HFFc6 (cell line): ENCODE measurements around the gene PLCXD3. TPM values are rescaled to one million over a fixed set of nuclear protein-coding genes. Genes with fewer than 3 reads are reported as not detected.

Experiments
- DNase-seq: peaks from one replicate; pipeline ENCODE4 v3.0.0-alpha.2; 2018
- H3K27ac Mint-ChIP-seq: 2 replicates; pipeline ENCODE4 v1.8.0; 2020; ENCODE audit warnings: mild to moderate bottlenecking, mixed read lengths
- H3K27me3 Mint-ChIP-seq: 2 replicates; pipeline ENCODE4 v1.8.0; 2021; ENCODE audit warnings: mild to moderate bottlenecking, moderate library complexity, mixed read lengths; ENCODE audit not compliant: insufficient read depth
- H3K36me3 Mint-ChIP-seq: 2 replicates; pipeline ENCODE4 v1.8.0; 2021; ENCODE audit warnings: low read depth, mixed read lengths
- H3K4me1 Mint-ChIP-seq: 2 replicates; pipeline ENCODE4 v1.8.0; 2020; ENCODE audit warnings: low read depth, mixed read lengths
- H3K4me3 Mint-ChIP-seq: 2 replicates; pipeline ENCODE4 v1.8.0; 2020; ENCODE audit warnings: mild to moderate bottlenecking, moderate library complexity, mixed read lengths
- H3K9me3 Mint-ChIP-seq: 2 replicates; pipeline ENCODE4 v1.8.0; 2020; ENCODE audit warnings: mild to moderate bottlenecking, mixed read lengths
- total RNA-seq, 6 experiments: library from RNA; stranded (reverse); fragmentation: NEBNext Ultra II Directional; extraction: Animal tissue kit (Norgen Biotek cat#: 25700); gene quantifications; 2 replicates in 1 of 6; 3 replicates in 5 of 6; pipeline ENCODE4 v1.2.3, GENCODE V29; 2021
- TF ChIP-seq, protein P1 (sequence below): fragments of 200-600 bp; sonication (generic); IDR thresholded peaks from 2 replicates; pipeline ENCODE4 v1.5.0; 2021; ENCODE audit warnings: antibody characterized with exemption, mild to moderate bottlenecking

The PLCXD3 gene
- total RNA-seq, 6 experiments from 2014 or later: 0.03 to 0.05 TPM; not detected in 4

DNA sequence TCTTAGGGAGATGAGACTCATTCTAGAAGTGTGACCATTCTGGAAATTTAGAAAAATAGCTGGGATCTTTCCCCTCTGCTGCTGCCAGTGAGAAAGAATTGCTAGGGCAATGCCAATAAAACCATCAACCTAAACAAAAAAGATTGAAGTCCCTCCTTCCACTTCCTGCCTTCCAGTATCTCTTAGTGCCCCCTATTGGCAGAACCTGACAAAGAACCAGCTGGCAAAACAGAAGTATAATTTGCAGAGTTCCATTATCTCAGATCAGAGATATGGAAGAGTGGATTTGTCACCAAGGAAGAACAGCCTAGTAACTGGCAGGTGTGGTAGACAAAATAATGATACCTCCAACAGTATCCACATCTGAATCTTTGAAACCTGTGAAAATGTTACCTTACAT is 13.8 kb upstream of the PLCXD3 start:
- no peaks in the 10 kb centered on the region; the same call in 1 of the 2 replicates for H3K9me3 Mint-ChIP-seq
- DNase-seq: no peak
- peaks cover 52% of the 10 kb centered on the region for H3K4me1 Mint-ChIP-seq
- no peak overlapping the region for H3K27ac Mint-ChIP-seq
- H3K27me3 Mint-ChIP-seq: no peaks in the 10 kb centered on the region
- TF ChIP-seq, protein P1, sequence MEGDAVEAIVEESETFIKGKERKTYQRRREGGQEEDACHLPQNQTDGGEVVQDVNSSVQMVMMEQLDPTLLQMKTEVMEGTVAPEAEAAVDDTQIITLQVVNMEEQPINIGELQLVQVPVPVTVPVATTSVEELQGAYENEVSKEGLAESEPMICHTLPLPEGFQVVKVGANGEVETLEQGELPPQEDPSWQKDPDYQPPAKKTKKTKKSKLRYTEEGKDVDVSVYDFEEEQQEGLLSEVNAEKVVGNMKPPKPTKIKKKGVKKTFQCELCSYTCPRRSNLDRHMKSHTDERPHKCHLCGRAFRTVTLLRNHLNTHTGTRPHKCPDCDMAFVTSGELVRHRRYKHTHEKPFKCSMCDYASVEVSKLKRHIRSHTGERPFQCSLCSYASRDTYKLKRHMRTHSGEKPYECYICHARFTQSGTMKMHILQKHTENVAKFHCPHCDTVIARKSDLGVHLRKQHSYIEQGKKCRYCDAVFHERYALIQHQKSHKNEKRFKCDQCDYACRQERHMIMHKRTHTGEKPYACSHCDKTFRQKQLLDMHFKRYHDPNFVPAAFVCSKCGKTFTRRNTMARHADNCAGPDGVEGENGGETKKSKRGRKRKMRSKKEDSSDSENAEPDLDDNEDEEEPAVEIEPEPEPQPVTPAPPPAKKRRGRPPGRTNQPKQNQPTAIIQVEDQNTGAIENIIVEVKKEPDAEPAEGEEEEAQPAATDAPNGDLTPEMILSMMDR: peak; percentile 64
- peaks cover 4% of the 10 kb centered on the region; the same call in 1 of the 2 replicates for H3K36me3 Mint-ChIP-seq
- H3K4me3 Mint-ChIP-seq: no peak overlapping the region

DNA sequence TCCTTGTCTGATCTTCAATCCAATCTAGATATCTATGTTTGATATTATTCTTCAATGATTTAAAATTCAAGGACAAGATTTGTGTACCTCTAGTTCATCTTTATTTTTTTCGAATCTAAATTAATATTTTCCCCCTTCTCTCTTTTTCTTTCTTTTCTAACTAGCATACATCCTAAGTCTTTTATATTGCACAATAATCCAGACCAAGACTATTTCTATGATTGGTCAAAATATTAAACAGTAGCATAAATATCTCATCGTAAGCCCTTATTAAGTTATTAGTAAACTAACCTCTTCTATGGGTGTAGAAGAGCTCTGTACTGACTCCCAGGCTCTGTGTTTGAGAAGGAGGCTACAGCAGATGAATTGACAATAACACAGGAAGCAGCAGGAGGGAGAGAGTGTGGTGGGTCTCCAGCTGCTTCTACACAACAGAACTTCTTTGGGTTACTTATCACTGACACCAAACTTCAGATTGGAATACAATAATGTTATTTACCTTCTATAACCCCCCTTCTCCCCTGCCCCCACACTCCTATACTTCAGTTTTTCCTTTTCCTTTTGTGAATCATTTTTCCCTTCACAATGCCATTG is 11.9 kb upstream of the PLCXD3 start:
- Mint-ChIP-seq H3K27ac (no peak overlapping the region), H3K4me3 (no peak overlapping the region), H3K27me3 (no peaks in the 10 kb centered on the region), H3K36me3 (no peaks in the 10 kb centered on the region), H3K9me3 (no peaks in the 10 kb centered on the region), H3K4me1 (peaks cover 43% of the 10 kb centered on the region)
- TF ChIP-seq, protein P1: no peak
- no peak for DNase-seq

DNA sequence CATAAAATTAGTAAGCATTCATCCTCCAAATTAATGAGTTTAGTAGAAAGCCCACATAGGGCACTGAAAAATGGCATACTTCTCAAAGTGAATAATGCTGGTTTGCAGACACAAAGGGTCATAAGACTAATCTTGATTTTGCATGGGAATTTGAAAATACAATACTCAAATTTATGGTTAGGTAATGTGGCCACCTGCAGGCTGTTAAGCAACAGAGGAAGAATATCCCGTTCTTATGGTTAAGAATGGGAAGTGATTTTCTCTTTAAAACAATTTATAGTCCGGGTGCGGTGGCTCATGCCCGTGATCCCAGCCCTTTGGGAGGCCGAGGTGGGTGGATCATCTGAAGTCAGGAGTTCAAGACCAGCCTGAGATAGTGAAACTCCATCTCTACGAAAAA is 9.4 kb upstream of the PLCXD3 start:
- Mint-ChIP-seq H3K9me3 (no peaks in the 10 kb centered on the region), H3K27me3 (peaks cover 3% of the 10 kb centered on the region), H3K4me3 (no peak overlapping the region)

DNA sequence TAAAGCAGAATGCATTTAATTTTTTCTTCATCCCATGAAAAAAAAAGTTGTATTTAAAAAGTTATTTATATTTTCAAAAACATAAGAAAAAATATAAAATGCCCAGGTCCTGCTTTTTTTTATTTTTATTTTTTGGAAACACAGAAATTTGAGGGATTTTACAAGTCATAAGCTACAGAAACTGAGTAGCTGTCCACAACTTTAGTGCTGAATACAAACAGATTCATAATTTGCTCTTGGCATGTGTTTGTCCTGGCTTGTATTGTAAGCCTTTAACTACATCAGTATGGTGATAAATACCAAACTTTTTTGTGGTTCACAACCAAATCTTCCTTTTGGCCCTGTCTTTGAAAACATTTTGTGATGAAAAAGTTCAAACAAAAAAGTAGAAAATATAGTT is 7.5 kb upstream of the PLCXD3 start:
- Mint-ChIP-seq H3K4me1 (peaks cover 8% of the 10 kb centered on the region), H3K36me3 (no peaks in the 10 kb centered on the region), H3K4me3 (no peak overlapping the region), H3K27me3 (peaks cover 3% of the 10 kb centered on the region), H3K9me3 (no peaks in the 10 kb centered on the region), H3K27ac (no peak overlapping the region)
- TF ChIP-seq, protein P1: no peak
- no peak for DNase-seq

More for the DNA sequence above, 9.4 kb upstream of the PLCXD3 start:
- Mint-ChIP-seq H3K4me1 (peaks cover 27% of the 10 kb centered on the region), H3K36me3 (no peaks in the 10 kb centered on the region), H3K27ac (no peak overlapping the region)
- no peak for DNase-seq
- TF ChIP-seq, protein P1: peak; percentile 45; the same call in 1 of the 2 replicates

DNA sequence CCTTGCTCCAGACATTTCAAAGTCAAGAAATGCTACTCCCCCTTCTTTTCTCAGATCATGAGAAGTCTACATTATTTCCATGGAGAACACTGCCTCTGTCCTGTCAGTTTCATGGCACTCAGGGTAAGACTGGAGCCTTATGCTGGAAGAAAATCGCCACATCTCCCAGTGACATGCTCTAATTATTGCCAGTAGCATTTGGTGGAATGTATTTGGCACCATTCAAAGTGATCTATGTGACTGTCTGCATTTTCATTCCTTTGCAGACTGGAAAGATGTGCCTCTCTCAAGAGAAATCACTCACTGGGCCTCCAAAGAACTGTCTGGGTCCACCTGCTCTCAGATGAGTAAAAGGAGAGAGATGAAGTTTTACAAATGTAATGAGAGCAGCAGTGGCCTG is 840 bp upstream of the PLCXD3 start:
- Mint-ChIP-seq H3K9me3 (no peaks in the 10 kb centered on the region), H3K4me1 (peaks cover 30% of the 10 kb centered on the region), H3K27ac (no peak overlapping the region), H3K27me3 (peaks cover 26% of the 10 kb centered on the region), H3K4me3 (no peak overlapping the region), H3K36me3 (no peaks in the 10 kb centered on the region)
- no peak for DNase-seq
- TF ChIP-seq, protein P1: no peak
